HG02970 (cell line): ENCODE data around the gene ALDH1A1.

Source experiments
- ATAC-seq: cut with Tn5 transposase; IDR thresholded peaks from one replicate; pipeline ENCODE4 v1.9.1; 2021; ENCODE audit warnings: mild to moderate bottlenecking, moderate library complexity, moderate number of reproducible peaks; ENCODE audit not compliant: unreplicated experiment, low FRiP score

The ALDH1A1 gene

GRCh38 chr9:72952914-72953313 lies at the start of gene ALDH1A1:
TSS of gene ALDH1A1 (minus strand) at chr9:72953053. CDS start at chr9:72953000, 53 bp downstream.
- no peak for ATAC-seq

- no peak for ATAC-seq
These were observed 49.0 kb upstream of the ALDH1A1 start for GRCh38 chr9:73001860-73002259.

- no peak for ATAC-seq
These were observed 45.5 kb upstream of the ALDH1A1 start for GRCh38 chr9:72998363-72998762.

- ATAC-seq = no peak
These were observed 44.6 kb upstream of the ALDH1A1 start for GRCh38 chr9:72997387-72997995.

GRCh38 chr9:72996684-72997314 lies 43.9 kb upstream of the ALDH1A1 start:
- no peak for ATAC-seq

GRCh38 chr9:72996114-72996513 lies 43.3 kb upstream of the ALDH1A1 start:
- ATAC-seq = no peak

- no peak for ATAC-seq
These were observed 42.5 kb upstream of the ALDH1A1 start for GRCh38 chr9:72995131-72996024.

- ATAC-seq = no peak
These were observed 38.9 kb upstream of the ALDH1A1 start for GRCh38 chr9:72991772-72992171.

GRCh38 chr9:72990397-72991182 lies 37.7 kb upstream of the ALDH1A1 start:
- ATAC-seq = no peak

- no peak for ATAC-seq
These were observed 33.8 kb upstream of the ALDH1A1 start for GRCh38 chr9:72986522-72987116.

GRCh38 chr9:72985746-72986145 lies 32.9 kb upstream of the ALDH1A1 start:
- ATAC-seq = no peak

- ATAC-seq = no peak
These were observed 32.1 kb upstream of the ALDH1A1 start for GRCh38 chr9:72984991-72985390.

GRCh38 chr9:72984226-72984947 lies 31.5 kb upstream of the ALDH1A1 start:
- ATAC-seq = no peak

- no peak for ATAC-seq
These were observed 30.8 kb upstream of the ALDH1A1 start for GRCh38 chr9:72983512-72984225.

- ATAC-seq = no peak
These were observed 30.2 kb upstream of the ALDH1A1 start for GRCh38 chr9:72983056-72983455.

- ATAC-seq = no peak
These were observed 29.4 kb upstream of the ALDH1A1 start for GRCh38 chr9:72982146-72982799.

- ATAC-seq = no peak
These were observed 28.6 kb upstream of the ALDH1A1 start for GRCh38 chr9:72981433-72981832.

- no peak for ATAC-seq
These were observed 27.9 kb upstream of the ALDH1A1 start for GRCh38 chr9:72980600-72981265.
